Thyroid gland (tissue), 4 donors: ENCODE measurements around the gene SYNC.

Experiments used
- POLR2A ChIP-seq, 2 donors: fragments of 450-650 bp; IDR thresholded peaks; one replicate each; pipeline ENCODE4 v1.6.1; 2017; ENCODE audit warnings: antibody characterized with exemption in 2 of 2, mild to moderate bottlenecking in 2 of 2, moderate library complexity in 1 of 2
- TF ChIP-seq, protein P1 (sequence below), 6 experiments: fragments of 200-600 bp in 3 of 6; fragments of 450-650 bp in 3 of 6; sonication (generic) in 3 of 6; IDR thresholded peaks; one replicate each; pipeline ENCODE4 v1.5.1; 2016 to 2019; ENCODE audit warnings: antibody characterized with exemption in 6 of 6, mild to moderate bottlenecking in 2 of 6, inconsistent platforms in 1 of 6, moderate library complexity in 1 of 6

DNA sequence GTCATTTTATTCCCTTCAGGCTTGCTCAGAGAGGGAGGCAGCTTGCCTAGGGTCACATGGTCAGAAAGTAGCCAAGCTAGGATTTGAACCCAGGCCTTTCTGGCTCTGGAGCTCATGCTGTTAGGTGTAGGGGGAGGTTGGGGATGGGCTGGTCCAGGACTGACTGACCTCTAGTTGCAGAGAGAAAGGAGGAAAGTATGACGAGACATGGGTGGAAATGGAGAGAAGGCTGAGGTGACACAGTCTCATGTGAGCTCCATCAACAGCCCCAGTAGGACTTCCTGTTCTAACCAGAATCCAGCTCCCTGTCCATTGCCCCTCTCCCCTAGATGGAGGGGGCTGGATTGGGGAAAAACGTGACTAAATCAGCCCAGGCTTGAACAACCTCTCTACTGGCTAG lies 15.5 kb upstream of the SYNC start:
- TF ChIP-seq, protein P1, sequence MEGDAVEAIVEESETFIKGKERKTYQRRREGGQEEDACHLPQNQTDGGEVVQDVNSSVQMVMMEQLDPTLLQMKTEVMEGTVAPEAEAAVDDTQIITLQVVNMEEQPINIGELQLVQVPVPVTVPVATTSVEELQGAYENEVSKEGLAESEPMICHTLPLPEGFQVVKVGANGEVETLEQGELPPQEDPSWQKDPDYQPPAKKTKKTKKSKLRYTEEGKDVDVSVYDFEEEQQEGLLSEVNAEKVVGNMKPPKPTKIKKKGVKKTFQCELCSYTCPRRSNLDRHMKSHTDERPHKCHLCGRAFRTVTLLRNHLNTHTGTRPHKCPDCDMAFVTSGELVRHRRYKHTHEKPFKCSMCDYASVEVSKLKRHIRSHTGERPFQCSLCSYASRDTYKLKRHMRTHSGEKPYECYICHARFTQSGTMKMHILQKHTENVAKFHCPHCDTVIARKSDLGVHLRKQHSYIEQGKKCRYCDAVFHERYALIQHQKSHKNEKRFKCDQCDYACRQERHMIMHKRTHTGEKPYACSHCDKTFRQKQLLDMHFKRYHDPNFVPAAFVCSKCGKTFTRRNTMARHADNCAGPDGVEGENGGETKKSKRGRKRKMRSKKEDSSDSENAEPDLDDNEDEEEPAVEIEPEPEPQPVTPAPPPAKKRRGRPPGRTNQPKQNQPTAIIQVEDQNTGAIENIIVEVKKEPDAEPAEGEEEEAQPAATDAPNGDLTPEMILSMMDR (IDR thresholded peaks at IDR 0.05), result no peak
- no peak for TF ChIP-seq POLR2A (IDR thresholded peaks at IDR 0.05)
